DND-41 (cell line): ENCODE measurements around the gene PLXNC1.

Source experiments
- EZH2 ChIP-seq: IDR thresholded peaks from 3 replicates; pipeline ENCODE4 v1.6.1; 2012; ENCODE audit warnings: borderline replicate concordance, low read depth, mild to moderate bottlenecking, moderate library complexity, low read length, inconsistent platforms; ENCODE audit not compliant: severe bottlenecking
- TF ChIP-seq, protein P1 (sequence below): IDR thresholded peaks from 2 replicates; pipeline ENCODE4 v1.5.1; 2012; ENCODE audit warnings: borderline replicate concordance, low read length, moderate library complexity, mild to moderate bottlenecking; ENCODE audit not compliant: poor library complexity, severe bottlenecking; ENCODE audit errors: extremely low read depth

- TF ChIP-seq, protein P1, sequence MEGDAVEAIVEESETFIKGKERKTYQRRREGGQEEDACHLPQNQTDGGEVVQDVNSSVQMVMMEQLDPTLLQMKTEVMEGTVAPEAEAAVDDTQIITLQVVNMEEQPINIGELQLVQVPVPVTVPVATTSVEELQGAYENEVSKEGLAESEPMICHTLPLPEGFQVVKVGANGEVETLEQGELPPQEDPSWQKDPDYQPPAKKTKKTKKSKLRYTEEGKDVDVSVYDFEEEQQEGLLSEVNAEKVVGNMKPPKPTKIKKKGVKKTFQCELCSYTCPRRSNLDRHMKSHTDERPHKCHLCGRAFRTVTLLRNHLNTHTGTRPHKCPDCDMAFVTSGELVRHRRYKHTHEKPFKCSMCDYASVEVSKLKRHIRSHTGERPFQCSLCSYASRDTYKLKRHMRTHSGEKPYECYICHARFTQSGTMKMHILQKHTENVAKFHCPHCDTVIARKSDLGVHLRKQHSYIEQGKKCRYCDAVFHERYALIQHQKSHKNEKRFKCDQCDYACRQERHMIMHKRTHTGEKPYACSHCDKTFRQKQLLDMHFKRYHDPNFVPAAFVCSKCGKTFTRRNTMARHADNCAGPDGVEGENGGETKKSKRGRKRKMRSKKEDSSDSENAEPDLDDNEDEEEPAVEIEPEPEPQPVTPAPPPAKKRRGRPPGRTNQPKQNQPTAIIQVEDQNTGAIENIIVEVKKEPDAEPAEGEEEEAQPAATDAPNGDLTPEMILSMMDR, result no peak
- TF ChIP-seq EZH2, result no peak
Measured at GRCh38 chr12:94147387-94147990, 888 bp upstream of the PLXNC1 start.
